ACHN (cell line): ENCODE results near the gene LUM.
"Not testable (repeated sequence)": the region's sequence is repeated elsewhere in the genome, so short reads cannot be mapped to it uniquely, and the experiment has no call there.

Experiments
- DNase-seq: peaks from one replicate; pipeline ENCODE4 v3.0.0-alpha.2; 2015
- in situ Hi-C: cut with HindIII; loops from 2 replicates; pipeline ENCODE4 v1.10.0; 2017; ENCODE audit warnings: low sequenced_read_pairs, low pct_ligation_motif_present, low pct_unique_long_range_greater_than_20kb

The LUM gene

GRCh38 chr12:91091916-91092715, 19.2 kb downstream of the LUM start:
- in situ Hi-C loops, result no loop called here
- DNase-seq, result no peak

DNA sequence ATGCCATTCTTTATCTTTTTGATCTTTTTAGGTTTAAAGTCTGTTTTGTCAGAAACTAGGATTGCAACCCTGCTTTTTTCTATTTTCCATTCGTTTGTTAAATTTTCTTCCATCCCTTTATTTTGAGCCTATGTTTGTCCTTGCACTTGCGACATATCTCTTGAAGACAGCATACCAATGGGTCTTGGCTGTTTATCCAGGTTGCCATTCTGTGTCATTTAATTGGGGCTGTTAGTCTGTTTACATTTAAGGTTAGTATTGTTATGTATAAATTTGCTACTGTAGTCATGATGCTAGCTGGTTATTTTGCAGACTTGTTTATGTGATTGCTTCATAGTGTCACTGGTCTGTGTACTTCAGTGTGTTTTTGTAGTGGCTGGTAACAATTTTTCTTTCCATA, 21.3 kb downstream of the LUM start:
- DNase-seq, in situ Hi-C loops: not testable (repeated sequence)

GRCh38 chr12:91080041-91080440, 31.3 kb downstream of the LUM start:
- DNase-seq, result no peak
- in situ Hi-C loops, result no loop called here

GRCh38 chr12:91078501-91078900, 32.8 kb downstream of the LUM start:
- DNase-seq, result no peak
- in situ Hi-C loops, result no loop called here

DNA sequence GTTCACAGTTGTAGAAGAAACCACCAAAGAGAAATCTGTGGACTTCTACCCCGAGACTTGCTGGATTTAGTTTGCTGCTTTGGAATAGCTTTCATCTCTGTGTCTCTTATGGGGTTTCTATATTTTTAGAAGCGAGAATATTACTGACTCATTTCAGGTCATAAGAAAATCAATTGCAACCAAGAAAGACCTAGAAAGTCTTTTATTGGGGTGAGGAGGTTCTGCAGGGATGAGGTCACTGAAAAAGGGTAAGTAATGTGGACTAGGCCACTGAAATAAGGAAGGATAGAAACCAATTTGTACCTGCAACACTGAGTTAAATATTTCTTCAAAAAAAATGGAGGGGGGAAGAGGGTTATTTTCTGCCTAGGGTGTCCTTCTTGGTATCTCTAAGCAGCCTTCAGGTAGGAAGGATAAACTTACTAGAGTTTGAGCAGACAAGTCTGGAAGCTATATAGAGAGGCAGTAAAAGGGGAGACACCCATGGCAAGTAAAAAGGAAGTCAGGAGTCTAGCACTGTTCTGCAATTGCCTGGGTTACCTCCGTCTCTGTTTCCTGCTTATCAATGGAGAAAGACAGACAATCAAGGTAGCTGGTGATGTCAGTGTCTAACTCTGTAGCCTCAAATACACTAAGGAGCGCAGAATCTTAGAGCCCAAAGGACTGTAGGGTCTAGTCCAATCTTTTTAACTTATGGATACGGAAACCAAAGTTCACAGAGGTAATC, 33.9 kb downstream of the LUM start:
- in situ Hi-C loops, result no loop called here
- no peak for DNase-seq

GRCh38 chr12:91074851-91075250, 36.4 kb downstream of the LUM start:
- DNase-seq, result no peak
- in situ Hi-C loops, result no loop called here

GRCh38 chr12:91074154-91074709, 37.1 kb downstream of the LUM start:
- in situ Hi-C loops, result no loop called here
- no peak for DNase-seq

DNA sequence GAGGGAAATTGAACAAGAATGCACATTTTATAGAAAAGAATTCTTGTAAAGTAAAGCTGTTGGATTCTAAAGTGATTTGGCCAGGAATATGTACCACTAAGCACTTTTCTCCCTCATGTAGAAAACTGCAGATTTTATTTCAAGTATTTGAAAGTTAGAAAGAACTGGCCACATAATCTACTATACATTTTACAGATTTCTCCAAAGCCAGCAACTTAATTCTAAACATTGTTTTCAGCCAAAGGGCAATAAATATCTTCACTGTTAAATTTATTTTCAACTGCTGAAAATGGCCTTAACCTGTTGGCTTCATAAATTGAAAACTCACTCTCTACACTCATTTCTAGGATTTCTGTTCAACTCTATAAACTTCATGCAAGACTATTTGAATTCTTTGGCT, 37.9 kb downstream of the LUM start:
- in situ Hi-C loops, result no loop called here

GRCh38 chr12:91072931-91073330, 38.4 kb downstream of the LUM start:
- in situ Hi-C loops, result no loop called here

More for the DNA sequence above, 37.9 kb downstream of the LUM start:
- no peak for DNase-seq

DNA sequence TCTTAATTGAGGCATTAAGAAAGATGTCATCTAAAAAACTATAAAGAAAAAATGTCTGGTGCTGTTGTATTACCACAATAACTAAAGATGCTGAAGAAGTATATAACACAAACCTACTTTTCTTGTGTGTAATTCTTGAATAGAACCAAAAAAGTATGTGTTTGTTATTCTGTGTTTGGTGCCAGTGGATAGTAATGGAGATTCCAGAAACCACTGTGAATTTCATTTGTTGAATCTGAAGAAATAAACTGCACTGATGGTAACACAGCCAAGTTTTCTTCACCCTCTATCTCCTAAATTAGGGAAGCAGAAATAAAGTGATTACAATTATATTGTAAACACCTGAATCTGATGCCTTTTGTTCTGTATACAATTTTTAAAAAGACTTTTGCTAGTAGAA, 40.4 kb downstream of the LUM start:
- in situ Hi-C loops, result no loop called here
- no peak for DNase-seq

More at GRCh38 chr12:91072931-91073330, 38.4 kb downstream of the LUM start:
- no peak for DNase-seq

DNA sequence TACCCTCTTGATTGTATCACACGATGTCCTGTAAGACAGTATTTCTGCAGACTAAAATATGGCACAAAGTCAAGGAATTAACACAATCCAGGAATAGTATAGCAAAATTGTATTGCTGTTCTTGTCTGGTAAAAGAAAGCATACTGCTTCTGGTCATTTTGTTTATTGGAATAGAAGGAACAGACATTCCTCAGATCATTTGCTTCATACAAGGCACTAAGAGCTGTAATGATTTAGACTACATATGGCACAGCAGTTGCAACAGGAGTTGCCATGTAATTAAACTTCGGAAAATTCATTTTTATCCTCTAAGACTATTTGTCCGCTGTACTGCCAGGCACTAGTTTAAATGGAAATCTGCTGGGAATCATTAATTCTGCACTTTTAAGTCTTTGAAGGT, 45.9 kb downstream of the LUM start:
- in situ Hi-C loops, result no loop called here
- no peak for DNase-seq

GRCh38 chr12:91064640-91065039, 46.7 kb downstream of the LUM start:
- in situ Hi-C loops, result no loop called here

DNA sequence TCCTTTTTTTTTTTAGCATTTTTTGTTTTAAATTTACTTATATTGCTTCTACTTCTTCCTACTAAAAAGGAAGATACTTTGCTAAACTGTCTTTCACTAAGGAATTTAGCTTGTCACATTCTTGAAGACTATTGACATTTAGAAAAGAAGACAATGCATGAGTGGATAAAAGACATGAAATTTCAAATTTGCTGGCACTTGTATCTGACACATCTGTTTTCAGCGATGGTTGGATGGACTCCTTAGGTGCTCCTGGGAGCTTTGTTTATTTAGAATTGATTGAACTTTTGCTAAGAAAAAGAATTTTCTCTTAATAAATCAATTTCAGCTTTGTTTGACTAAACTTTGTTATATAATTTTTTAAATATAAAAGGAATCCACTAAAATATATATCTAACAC, 50.2 kb downstream of the LUM start:
- in situ Hi-C loops, result no loop called here
- DNase-seq, result no peak

More at GRCh38 chr12:91064640-91065039, 46.7 kb downstream of the LUM start:
- DNase-seq, result no peak

- no peak for DNase-seq
- in situ Hi-C loops, result no loop called here
Observed at GRCh38 chr12:91059211-91059610, 52.1 kb downstream of the LUM start.

DNA sequence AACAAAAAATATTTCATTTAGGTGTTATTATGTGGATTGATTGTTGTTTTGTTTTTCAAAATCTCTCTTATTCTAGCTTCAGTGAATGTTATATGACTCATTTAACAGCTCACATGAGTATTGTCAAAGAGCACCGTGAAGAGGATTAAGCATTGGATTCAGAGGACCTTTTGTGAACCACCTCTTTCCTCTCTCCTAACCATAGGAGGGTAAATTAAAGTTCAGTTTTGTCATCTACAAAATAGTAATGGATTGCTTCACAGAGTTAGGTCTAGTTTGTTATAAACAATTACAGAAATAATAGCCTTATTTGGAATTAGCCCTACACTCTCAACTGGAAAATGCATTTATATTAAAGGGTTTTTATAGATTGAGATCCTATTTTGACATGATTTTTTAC, 52.5 kb downstream of the LUM start:
- no peak for DNase-seq
- in situ Hi-C loops, result no loop called here

DNA sequence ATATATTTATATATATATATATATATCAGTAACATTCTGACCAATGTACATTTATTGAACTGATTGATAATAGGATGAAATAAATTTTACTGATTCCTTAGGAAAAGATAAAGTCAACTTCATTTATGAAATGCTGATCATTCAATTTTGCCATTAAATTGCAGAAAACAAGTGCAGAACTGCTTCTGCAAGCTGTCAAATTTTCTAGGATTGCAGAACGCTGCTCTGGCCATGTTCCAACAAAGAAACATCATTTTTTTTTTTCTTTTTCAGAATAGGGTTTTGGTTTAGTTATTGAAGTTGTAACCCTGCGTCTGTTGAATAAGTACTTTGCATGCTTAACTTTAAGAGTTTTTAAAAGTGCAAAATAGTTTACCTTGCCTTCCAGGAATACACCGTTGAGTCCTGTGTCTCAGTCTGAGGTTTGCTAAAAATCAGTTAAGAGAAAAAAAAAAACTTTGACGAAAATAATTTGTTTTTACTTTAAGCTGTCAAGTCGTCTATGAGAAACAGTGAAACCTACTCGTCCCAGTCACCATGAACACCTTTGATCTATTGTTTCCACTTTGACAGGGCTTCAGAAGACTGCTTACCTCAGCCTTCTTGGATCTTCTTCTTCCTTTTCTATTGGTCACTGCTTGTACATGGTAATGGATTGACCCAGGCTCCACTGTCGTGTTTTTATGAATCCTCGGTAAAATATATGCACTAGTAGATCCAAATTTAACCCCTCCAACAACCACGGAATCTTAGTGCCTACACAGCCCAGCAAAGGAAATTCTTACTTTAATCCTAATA, 53.7 kb downstream of the LUM start, which contains the start of gene KERA:
TSS of gene KERA (minus strand) at position 657 of the 798 bp plus-strand sequence. CDS start 1,743 bp downstream, outside the sequence.
- in situ Hi-C loops, result no loop called here
- DNase-seq, result no peak

- in situ Hi-C loops, result no loop called here
- no peak for DNase-seq
Observed at GRCh38 chr12:91056488-91056887, 54.8 kb downstream of the LUM start.

GRCh38 chr12:91055976-91056375, 55.3 kb downstream of the LUM start:
- in situ Hi-C loops, result no loop called here
- no peak for DNase-seq
